Measurements from ENCODE around the gene FHIT.

FHIT gene

DNA sequence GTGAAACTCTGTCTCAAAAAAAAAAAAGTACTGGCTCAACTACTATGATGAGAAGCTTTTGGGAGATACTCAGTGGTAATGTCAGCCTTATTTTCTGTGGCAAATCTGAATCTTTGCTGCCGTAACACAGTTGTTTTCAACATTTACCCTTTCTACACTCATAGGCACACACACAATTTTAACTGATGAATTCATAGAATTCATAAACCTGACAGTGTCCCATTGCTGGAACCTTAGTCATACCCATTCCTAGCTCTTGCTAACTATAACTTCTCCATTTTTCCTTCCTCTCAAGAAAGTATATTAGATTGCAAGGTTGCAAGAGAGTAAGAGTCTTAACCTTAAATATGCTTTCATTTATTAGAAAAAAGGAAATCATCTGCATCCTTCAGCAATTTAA, 496.6 kb downstream of the FHIT start:
- no peak for DNase-seq

DNA sequence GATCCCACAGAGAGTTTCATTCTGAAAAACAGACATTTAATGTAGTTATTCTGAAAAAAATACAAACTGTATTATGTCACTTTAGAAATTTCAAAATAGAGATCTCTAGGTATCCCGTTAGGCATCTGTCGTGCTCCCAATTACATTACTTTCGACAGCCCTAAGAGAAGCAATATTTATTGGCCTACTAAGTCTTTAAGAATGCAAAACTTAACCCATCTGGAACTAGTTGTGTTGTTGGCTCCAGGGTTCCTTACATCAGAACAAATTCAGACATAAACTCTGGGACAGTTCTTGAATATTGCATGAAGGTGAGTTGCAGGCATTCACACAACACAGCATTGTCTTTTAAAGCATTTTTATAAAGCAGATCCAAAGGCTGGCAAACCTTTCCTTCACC, 498.4 kb downstream of the FHIT start:
- DNase-seq, result no peak

DNA sequence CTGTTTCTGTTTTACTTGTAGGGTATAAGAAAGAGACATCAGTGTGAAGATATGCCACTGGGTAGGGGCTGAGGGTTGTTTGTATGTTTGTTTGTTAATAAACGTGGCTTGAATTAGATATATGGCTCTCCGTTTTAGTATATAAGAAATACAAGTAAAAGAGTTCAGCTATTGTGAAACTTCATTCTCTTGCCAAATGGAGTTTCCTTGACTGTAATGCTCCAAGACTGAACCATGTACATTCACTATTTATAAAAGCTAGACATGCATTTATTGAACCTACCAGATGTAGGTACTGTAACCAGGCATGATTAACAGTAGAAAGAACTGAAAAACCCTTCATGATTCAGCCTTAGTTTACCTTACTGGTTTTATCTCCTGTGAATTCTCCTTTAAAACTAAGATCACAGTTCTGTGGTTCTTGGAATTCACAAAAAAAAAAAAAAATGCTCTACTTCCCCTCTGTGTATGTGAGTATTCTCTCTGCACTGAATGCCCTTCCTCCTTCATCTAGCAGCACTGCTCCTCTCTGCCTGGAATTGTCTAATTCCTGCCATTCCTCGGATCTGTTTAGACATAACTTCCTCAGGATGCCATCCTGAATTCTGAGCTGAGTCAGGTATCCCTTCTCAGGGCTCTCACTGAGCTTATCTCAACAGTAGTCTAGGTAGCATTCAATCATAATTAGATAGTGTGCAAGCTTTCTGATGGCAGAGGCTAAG, 504.4 kb downstream of the FHIT start:
- no peak for DNase-seq

DNA sequence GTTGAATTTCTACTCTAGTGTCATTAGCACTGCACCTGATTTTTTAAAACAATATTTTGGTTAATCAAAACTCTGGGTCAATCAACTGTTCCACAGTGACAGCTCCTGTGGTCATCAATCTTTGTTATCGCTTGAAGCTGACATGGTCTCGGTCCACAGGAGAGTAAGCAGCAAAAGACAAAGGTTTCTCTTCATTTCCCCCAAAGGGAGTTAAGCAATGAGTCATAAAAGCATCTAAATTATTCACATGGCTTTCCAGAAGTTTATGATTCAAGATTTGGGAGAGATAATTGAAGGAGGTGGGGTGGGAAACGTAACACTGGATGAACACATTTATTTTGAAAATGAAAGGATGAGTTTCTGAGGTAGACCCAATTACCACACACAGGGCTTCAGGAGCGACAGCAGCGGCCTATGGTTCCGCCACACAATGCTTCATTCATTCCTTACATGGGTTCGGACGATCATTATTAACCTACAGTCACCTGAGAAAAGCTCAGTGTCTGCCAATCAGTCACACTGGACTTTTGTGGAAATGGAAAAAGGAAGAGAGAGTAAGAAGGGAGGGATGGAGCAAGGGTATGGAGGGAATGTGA, 505.1 kb downstream of the FHIT start:
- DNase-seq, result no peak

DNA sequence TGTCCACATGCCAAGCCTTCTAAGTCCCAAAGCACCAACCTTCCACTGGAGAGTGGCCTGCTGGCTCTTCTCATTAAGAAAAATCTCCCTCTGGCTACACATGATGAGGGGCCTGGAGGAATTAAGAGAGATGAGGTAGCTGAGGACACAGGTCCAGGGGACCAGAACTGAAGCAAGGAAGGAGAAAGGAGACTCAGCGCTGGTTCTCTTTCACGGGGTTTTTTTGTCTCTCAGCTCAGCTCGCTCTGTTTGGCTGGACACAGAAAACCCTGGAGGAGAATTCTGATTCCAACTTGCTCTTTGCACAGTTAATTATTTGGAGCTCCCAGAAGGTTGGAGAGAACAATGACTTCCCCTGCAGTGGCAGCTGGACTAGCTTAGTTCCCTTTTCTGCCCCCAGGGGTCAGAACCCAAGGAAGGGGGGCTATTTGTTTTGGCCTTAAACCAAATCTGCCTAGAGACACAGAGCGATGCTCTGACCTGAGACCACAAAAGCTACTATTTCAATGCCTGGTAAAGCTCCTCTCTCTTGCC, 507.6 kb downstream of the FHIT start:
- no peak for DNase-seq

DNA sequence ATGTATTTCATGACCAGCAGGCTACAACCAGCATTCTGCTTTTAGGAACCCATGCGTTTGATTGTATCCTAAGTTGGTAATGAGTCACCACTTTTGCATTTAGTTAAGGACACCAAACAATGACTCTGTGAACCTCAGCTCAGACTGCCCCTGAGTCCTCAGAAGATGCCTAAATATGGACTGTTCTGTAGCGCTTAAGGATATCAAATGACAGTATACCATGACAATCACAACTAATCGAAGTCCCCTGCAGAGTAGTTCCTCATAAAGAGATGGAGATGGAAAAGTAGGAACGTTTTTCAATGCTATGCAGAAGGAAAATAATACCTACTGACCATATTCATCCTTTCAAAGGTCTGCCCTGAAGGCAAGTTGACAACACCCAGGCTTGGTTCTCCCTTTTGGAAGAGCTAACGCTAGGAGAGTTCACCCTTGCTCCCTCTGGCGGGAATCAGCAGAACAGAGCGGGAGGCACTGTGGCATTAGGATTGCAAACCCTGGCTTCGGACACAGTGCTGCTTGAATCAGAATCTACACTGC, 508.6 kb downstream of the FHIT start:
- peak; percentile 1 for DNase-seq

DNA sequence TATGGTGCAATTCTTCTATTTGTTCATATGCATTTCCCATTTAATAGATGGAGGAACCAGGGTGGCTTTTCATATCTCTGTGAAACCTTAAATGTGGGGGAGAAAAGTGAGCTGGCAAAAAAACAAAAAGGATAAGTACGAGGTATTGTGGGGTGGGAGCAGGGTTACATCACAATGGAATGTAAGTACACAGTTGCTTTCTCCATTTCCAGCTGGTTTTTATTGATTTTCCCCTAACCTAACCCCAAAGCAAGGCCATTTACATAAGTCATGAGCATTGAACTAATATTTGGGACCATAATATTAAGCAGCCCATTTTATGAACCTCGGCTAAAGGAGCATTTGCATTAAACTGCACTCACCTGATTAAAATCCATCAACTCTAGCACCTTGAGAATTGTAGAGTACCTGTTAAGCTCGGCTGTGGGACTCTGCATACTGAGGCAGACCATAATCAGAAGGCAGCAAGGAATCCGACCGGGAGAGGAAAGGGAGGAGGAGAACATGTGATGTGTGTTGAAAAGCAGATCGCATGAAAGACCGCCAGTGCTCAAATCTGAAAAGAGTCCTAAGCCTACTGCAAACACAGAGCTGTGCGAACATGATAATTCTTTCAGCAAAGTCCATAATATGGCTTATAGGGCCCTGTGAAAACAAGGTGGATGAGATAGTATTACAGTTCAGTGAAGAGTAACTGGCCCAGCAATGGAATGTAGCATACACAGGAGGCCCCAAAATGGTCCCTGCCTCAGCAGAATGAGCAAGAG, 513.4 kb downstream of the FHIT start:
- no peak for DNase-seq

DNA sequence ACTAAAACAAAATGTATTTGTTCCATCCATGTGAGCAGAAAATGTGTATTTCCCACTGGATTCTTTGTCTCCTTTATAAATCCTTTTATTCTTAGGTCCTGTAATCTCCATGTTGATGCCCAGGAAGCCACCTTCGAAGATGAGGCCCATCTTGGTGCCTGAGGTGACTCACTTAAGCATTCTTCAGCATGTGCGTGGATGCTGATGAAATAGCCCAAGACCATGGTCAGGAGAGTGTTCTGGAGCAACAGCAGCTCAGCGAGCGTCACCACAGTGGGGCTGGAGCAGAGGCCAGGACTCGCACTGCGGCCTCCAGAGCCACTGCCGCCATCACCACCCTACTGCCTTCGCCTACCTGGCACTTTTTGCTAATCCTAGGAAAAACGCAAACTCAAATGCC, 520.9 kb downstream of the FHIT start:
- DNase-seq, result no peak

DNA sequence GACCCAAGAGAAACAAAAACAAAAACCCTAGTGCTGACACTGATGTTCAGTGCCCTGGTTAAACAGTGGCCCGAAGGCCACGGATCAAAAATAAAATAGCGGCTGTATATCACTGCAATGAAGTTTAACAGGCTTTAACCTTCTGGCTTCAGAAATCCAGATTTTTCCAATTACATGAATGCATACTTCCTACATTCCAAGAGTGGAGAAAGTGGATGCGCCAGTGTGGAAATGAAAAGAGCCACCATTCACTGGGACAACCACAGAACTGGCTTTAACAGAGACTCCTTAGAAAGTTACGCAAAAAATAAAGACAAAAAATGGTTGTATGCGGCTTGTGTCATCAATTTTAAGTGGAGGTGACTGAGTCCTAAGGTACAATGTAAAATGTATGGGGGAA, 522.2 kb downstream of the FHIT start:
- no peak for DNase-seq

DNA sequence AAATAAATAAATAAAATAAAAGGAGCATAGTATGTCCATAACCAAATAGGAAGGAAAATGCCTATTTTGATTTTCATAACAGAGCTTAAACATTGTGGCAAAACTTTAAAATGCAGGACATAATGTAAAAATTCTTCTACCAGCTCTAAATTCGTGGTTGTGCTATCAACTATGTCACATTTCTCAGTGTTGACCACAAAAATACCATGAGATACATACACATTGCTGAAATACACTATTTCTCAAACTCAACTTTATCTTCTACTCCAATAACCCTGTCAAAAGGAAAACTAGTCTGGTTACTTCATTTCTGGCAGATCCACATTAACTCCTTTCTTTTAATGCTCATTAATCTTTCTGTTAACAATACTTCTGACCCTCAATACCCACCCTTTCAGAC, 523.2 kb downstream of the FHIT start:
- no peak for DNase-seq

DNA sequence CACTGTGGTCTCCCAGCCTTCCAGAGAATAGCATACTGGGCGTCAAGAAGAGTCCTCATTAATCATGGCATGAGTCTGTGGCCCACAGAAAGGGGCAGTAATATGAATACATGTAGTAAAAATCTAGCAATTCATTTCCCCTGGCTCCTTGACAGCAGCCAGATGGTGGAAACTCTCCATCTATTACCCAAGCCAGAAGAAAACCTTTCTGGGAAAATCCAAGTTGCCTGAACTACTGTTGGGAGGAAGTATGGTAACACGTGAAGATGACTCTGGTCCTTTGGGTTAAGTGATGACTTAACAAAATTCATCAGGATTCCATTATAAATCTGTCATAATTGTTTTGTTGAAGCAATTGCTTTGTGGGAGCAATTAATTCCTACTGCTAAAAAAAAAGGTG, 530.5 kb downstream of the FHIT start:
- no peak for DNase-seq

DNA sequence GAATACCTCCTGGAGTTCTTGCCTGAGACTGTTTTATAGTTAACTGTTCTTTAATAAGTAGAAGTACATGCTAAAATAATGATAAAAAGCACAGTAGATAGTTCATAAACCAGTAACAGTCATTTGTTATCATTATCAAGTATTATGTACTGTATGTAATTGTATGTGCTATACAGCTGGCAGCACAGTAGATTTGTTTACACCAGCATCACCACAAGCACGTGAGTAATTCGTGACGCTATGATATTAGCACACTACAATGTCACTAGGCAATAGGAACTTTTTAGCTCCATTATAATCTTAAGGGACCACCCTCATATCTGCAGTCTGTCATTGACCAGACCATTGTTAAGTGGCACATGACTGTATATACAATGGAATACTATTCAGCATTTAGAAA, 534.7 kb downstream of the FHIT start:
- no peak for DNase-seq

DNA sequence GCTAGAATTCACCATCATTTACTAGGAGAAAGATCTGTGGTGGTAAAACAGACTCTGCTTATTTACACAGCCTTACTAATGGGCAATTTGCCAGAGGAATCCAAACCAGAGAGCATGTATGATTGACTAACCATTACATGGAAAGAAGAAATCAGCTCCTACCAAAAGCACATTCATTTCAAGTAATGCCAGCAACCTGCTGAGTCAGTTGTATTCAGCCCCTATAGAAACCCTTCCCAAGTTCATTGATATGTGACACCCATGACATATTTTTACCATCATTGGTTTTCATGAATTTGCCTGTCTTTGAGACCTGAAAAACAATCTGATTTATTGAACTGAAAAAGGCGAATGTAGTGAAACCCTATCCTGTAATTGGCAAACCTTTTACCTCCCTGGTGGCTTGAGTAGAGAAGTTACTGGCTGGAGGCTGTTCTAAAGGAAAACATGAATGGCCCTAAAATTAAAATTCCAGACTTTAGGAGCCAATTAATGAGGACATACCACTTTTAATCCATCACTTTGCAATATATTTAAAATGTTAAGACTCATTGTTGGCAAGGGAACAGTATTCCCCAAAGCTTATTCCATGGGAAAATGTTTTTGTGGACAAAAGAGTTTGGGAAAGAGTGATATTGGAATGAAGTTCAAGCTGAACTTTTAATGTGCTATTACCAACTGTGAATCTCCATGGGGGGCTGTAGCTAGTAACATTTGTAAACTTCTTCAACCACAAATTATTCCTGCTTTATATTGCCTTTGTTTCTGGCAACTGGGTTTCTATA, 542.9 kb downstream of the FHIT start:
- DNase-seq, result peak; percentile 13

DNA sequence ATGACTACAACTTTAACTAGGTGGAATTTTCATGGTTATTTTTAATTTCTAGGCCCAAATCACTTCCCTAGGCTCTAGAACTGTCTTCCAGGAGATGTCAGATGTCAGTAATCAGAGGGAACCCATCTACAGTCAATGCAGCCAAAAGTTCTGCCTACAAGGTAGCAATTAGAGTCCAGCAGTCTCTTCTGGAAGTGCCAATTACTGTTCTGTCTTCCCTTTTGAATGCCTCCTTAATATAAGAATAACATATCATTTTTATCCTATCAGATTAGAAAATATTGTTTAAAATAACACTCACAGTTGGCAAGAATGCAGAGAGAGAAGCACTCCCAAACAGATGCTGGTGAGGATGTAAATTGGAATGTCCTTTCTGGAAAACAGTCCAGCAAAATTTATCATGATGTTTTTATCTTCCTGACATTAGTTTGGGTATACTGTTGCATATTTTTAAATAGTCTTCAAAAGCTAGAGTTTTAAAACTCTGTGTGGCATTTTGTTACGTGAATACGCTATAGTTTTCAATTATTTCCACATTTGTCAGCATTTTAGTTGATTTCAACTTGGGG, 543.7 kb downstream of the FHIT start:
- DNase-seq, result no peak

DNA sequence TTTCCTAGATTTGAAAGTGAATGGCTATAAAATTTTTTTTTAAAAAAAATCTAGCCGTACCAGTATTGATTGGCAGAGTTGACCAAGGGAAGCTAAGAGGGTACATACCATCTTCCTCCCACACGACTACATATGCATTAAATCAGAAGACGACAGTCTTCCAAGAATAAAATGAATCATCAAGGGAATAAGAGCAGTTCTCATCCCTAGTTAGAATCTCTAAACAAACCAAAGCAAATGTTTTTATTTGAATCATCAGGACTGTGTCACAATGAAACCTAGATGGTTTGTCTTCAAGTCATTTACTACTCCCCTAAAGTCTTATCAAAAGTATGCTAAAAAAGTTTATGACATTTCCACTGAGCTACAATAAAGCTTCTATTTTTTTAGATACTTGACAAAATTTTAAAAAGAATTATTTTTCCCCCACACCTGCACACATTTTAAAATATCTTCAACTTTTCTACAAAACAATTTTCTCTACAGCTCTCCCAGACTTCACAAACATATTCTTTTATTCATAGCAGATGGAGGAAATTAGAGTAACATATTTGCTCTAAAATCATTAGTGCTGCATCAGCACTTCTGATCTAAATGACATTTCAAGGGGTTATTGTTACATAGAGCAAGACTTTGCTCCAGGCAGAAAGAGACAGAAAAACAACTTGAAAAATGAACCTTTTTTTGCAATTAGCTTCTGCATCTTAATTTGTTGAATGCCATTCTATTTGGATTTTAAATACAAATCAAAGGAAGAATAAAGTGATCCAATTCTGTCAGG, 547.1 kb downstream of the FHIT start:
- DNase-seq, result no peak

DNA sequence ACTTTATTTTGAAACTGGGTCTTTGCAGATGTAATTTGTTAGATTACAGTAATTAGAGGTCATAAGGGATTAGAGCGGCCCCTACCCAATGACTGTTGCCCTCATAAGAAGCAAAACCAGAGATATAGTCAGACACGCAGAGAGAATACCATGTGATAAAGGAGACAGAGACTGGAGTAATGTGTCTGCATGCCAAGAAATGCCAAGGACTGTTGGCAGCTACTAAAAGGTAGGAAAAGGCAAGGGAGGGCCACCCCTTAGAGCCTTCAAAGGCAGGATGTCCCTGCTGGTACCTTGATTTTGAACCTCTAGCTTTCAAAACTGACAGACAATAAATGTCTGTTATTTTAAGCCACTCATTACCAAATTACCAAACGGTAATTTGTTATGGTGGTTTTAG, 548.2 kb downstream of the FHIT start:
- DNase-seq, result no peak

DNA sequence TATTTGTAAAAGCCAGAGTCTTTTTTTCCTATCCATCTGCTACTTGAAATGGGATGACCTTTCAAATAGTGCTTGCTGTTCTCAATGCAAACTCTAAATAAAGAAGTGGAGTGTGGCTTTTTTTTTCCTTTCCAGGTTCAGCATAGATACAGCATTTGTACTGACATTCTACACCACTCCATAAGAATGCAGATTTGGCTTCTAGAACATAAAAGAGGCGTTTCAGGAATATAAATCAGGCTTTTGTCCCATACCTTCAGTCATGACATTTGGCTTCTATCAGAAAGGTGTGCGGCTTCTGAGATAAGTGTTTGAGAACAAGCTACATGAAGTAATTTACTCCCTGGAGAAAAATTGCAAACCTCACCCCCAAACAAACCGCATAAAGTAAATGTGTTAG, 553.1 kb downstream of the FHIT start:
- peak; percentile 1 for DNase-seq

DNA sequence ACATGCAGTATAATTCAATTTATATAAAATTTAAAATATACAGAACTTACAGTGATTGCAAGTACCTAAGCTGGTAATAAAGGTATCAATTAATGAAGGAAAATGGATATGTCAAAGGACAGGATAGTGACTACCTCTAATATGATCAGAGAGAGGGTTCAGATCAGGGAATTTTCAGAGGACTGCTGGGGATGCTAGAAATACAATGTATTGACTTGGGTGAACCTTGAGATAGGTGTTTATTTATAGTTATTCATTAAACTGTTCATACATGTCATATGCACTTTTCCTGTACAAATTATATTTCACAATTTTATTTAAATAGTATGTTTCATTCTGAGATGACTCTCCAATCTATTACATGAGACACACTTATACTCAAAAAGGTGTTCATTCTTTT, 554.1 kb downstream of the FHIT start:
- DNase-seq, result peak; percentile 6

DNA sequence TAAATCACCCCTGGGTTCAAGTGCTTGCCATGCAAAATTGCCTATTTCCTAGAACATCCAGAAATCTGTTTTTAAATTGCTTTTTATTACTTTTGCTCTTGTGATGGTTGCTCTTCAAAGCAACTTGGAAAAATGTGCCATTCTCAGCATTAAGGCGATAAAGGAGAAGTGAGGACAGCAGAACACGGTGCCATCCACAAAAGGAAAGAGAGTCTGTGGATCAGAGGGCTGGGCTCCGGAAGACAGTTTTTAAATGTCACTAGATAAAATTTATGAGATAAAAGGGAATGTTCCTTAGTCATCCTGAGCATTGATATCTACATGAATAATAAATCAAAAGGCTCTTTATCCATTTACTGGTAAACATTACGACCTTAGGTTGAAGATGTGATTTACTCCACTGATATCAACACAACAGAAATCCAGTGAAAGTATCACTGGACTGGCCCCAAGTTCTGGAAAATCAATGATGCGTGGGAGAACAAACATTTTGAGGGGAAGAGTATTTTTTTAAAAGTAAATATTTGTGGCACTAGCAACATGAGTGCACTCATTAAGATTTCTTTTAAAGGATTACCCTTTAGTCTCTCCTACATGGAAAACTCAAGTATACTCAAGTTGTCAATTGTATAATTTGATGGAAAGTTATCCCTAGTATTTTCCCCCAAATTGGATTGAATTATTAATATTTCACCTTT, 554.7 kb downstream of the FHIT start:
- DNase-seq, result peak; percentile 61

DNA sequence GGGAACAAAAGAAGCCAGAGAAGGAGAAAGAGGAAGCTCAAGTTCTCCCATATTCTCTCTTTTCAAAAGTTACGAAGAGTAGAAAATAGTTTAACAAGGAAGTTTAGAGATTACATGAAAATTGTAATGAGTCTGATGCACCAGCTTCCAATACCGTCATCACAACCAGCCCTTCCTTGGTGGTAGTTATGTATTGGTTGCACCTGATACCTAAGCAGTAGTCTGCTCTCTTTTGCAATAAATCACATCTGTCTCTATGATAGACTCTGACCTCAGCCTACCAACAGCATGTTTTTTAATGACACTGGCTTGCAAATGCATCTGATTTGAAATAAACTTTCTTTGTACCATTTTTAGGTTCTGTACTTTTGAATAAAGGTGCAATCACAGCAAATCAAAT, 575.8 kb downstream of the FHIT start:
- DNase-seq, result no peak

DNA sequence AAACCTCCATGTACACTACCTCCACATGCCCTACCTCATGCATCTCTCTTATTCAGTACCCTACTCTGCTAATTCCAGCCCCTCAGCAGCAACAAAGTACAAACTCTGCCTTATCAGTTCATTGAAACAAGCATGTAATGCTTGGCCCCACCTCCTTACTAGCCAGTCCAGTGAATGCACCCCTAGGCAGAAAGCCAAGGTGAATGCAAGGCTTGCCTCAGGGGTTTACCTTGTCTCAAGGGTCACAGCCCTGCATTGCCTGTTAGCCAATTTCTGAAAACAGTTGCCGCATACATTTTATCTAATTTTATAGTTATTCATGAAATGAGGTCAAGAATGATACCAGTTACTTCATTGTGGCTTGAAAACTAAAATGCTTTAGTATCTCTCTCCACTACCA, 576.4 kb downstream of the FHIT start:
- no peak for DNase-seq

Measured in DMS53 (cell line).